K562 (cell line): ENCODE results near the gene TM7SF2. TPM values are rescaled to one million over a fixed set of nuclear protein-coding genes. Genes with fewer than 3 reads are reported as not detected.
A peak's percentile ranks its signal among the peaks of the same experiment; 100 is the strongest.

Source experiments
- CCAR2 ChIP-seq: fragments of 200-400 bp; formaldehyde crosslinking; IDR thresholded peaks from 2 replicates; pipeline ENCODE4 v1.6.1; 2017; ENCODE audit warnings: mild to moderate bottlenecking, low read depth, low read length
- CGGBP1 ChIP-seq: fragments of 250-450 bp; sonication (Bioruptor Pico); IDR thresholded peaks from 2 replicates; pipeline ENCODE4 v1.9.0; 2021; ENCODE audit warnings: mild to moderate bottlenecking
- DIDO1 ChIP-seq: fragments of 450-650 bp; IDR thresholded peaks from 2 replicates; pipeline ENCODE4 v1.6.1; 2016; ENCODE audit warnings: low read depth, missing biosample characterization, missing genetic modification characterization
- DMBX1 ChIP-seq: fragments of 250-450 bp; sonication (Bioruptor Pico); IDR thresholded peaks from 2 replicates; pipeline ENCODE4 v1.8.0; 2022; ENCODE audit warnings: inconsistent platforms, mild to moderate bottlenecking, moderate library complexity, borderline replicate concordance
- ETS1 ChIP-seq: conservative IDR thresholded peaks from 2 replicates; pipeline ENCODE4 v1.6.1; 2011; ENCODE audit warnings: low read depth, mild to moderate bottlenecking, low read length; ENCODE audit not compliant: control insufficient read depth
- GABPB1 ChIP-seq: sonication (generic); formaldehyde crosslinking; IDR thresholded peaks from 2 replicates; pipeline ENCODE4 v1.8.0; 2022; ENCODE audit warnings: mild to moderate bottlenecking, missing genetic modification reagents
- GTF2A2 ChIP-seq: IDR thresholded peaks from 2 replicates; pipeline ENCODE4 v1.6.1; 2016; ENCODE audit warnings: mild to moderate bottlenecking, missing genetic modification characterization, missing compliant biosample characterization
- HDAC6 ChIP-seq: IDR thresholded peaks from 2 replicates; pipeline ENCODE4 v1.6.1; 2012; ENCODE audit warnings: low read depth, mild to moderate bottlenecking, control low read depth, inconsistent platforms, low read length, moderate library complexity
- MITF ChIP-seq: IDR thresholded peaks from 2 replicates; pipeline ENCODE4 v1.6.1; 2014; ENCODE audit warnings: antibody characterized with exemption
- PCBP1 ChIP-seq: fragments of 200-400 bp; formaldehyde crosslinking; IDR thresholded peaks from 2 replicates; pipeline ENCODE4 v1.6.1; 2018; ENCODE audit warnings: mild to moderate bottlenecking, low read depth, low read length; ENCODE audit not compliant: poor library complexity, severe bottlenecking
- RFX7 ChIP-seq: fragments of 250-450 bp; sonication (Bioruptor Pico); IDR thresholded peaks from 2 replicates; pipeline ENCODE4 v1.5.1; 2021; ENCODE audit warnings: mild to moderate bottlenecking
- TRIM28 ChIP-seq: fragments of 450-650 bp; IDR thresholded peaks from 2 replicates; pipeline ENCODE4 v1.6.1; 2017
- ZBTB26 ChIP-seq: fragments of 450-650 bp; formaldehyde crosslinking; IDR thresholded peaks from 2 replicates; pipeline ENCODE4 v1.4.0; 2022; ENCODE audit warnings: missing genetic modification characterization
- ZBTB7A ChIP-seq: IDR thresholded peaks from 2 replicates; pipeline ENCODE4 v1.6.1; 2011; ENCODE audit warnings: low read depth, mild to moderate bottlenecking, low read length, moderate library complexity, borderline replicate concordance; ENCODE audit not compliant: control insufficient read depth
- ZNF384 ChIP-seq: IDR thresholded peaks from 2 replicates; pipeline ENCODE4 v1.6.1; 2012; ENCODE audit warnings: low read depth, low read length, improper control_type of control experiment
- ZNF511 ChIP-seq: sonication (generic); formaldehyde crosslinking; IDR thresholded peaks from 2 replicates; pipeline ENCODE4 v1.8.0; 2022; ENCODE audit warnings: mild to moderate bottlenecking, missing genetic modification reagents
- ZNF785 ChIP-seq: fragments of 250-450 bp; sonication (Bioruptor Pico); IDR thresholded peaks from 2 replicates; pipeline ENCODE4 v1.4.0; 2020; ENCODE audit warnings: mild to moderate bottlenecking
- polyA plus RNA-seq, 8 experiments: library from polyadenylated mRNA; depleted of rRNA in 4 of 8; stranded (reverse) in 5 of 8; unstranded in 3 of 8; fragments of >200 nt; fragmentation: Nextera tagmentation in 2 of 8; fragmentation: Illumina TruSeq in 1 of 8; extraction: Ambion mirVana in 2 of 8; extraction: Trizol in 1 of 8; gene quantifications; 2 replicates each; pipeline versions ENCODE4 v1.2.1 to v1.2.3, GENCODE V29; 2011 to 2014; ENCODE audit warnings: inconsistent platforms in 1 of 8, missing spikeins in 1 of 8
- total RNA-seq, 7 experiments: library from RNA; depleted of rRNA in 6 of 7; stranded (reverse); fragments of >200 nt in 6 of 7; fragmentation: Illumina TruSeq in 2 of 7; extraction: Trizol in 2 of 7; gene quantifications; 2 replicates each; pipeline versions ENCODE4 v1.2.1 to v1.2.3, GENCODE V29; 2011 to 2021; ENCODE audit warnings: low replicate concordance in 1 of 7
- TF ChIP-seq, protein P1 (sequence below), 2 experiments: fragments of 450-650 bp; IDR thresholded peaks; 2 replicates each; pipeline ENCODE4 v1.6.1; 2018; ENCODE audit warnings: mild to moderate bottlenecking in 2 of 2, low read depth in 1 of 2; ENCODE audit not compliant: partially characterized antibody in 2 of 2

Gene TM7SF2
- total and polyA plus RNA-seq, 9 of the 15 experiments (the other 6 are each of a cell fraction or from before 2014, with no cell fraction given), result 1.2 to 22.0 (median 14.3) TPM

DNA sequence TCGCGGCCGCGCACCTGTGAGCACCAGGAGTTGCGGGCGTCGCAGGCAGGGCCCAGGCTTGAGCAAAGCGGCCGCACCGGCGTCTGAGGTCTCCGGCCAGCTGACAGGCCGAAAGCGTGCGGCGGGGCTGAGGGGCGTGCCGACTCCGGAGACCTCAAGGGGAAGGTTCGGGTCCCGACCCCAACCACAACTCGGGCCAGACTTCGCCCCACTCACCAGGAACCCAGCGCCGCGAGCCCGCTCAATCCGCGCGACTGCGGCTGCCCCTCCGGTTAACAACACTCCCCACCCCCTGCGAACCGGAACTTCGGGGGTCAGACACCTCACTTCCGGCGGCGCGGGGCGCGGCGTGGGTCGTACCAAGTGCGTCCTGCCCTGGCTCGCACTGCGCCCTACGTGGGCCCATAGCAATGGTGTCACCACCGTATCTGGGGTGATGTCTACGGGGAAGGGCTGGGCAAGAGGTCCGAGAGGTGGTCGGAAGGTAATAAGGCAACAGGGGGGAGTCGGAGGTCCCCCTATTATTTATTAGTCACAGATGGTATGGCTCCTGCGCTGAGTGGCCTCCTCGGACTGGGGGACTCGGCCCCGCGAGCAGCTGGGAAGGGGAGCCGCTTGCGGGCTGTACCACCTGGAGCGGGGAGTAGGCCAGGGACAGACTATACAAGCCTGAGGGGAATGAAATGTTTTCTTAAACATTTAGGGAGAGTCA is 22.7 kb downstream of the TM7SF2 start, which contains the start of gene SYVN1 (continued):
- no peak for TF ChIP-seq MITF
- TF ChIP-seq ZBTB26 (CRISPR knock-in tag), result no peak
- TF ChIP-seq, protein P1, sequence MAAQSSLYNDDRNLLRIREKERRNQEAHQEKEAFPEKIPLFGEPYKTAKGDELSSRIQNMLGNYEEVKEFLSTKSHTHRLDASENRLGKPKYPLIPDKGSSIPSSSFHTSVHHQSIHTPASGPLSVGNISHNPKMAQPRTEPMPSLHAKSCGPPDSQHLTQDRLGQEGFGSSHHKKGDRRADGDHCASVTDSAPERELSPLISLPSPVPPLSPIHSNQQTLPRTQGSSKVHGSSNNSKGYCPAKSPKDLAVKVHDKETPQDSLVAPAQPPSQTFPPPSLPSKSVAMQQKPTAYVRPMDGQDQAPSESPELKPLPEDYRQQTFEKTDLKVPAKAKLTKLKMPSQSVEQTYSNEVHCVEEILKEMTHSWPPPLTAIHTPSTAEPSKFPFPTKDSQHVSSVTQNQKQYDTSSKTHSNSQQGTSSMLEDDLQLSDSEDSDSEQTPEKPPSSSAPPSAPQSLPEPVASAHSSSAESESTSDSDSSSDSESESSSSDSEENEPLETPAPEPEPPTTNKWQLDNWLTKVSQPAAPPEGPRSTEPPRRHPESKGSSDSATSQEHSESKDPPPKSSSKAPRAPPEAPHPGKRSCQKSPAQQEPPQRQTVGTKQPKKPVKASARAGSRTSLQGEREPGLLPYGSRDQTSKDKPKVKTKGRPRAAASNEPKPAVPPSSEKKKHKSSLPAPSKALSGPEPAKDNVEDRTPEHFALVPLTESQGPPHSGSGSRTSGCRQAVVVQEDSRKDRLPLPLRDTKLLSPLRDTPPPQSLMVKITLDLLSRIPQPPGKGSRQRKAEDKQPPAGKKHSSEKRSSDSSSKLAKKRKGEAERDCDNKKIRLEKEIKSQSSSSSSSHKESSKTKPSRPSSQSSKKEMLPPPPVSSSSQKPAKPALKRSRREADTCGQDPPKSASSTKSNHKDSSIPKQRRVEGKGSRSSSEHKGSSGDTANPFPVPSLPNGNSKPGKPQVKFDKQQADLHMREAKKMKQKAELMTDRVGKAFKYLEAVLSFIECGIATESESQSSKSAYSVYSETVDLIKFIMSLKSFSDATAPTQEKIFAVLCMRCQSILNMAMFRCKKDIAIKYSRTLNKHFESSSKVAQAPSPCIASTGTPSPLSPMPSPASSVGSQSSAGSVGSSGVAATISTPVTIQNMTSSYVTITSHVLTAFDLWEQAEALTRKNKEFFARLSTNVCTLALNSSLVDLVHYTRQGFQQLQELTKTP (IDR thresholded peaks at IDR 0.05; ENCODE audit: low read depth in 1 of 2, partially characterized antibody in 2 of 2), result peak; percentile 30 to 52
- no peak for TF ChIP-seq ZNF785 (CRISPR knock-in tag)
- TF ChIP-seq PCBP1, result peak; percentile 94
- peak; percentile 69; the same call in 1 of the 2 replicates for TF ChIP-seq ETS1
- no peak for TF ChIP-seq CCAR2
- TF ChIP-seq CGGBP1, result no peak; the same call in 1 of the 2 replicates
- no peak for TF ChIP-seq GTF2A2 (tag)
- TF ChIP-seq DIDO1 (tag), result peak; percentile 61; the same call in 1 of the 2 replicates
- peak; percentile 51; the same call in 1 of the 2 replicates for TF ChIP-seq TRIM28
- peak; percentile 47; the same call in 1 of the 2 replicates for TF ChIP-seq ZNF511 (CRISPR knock-in tag)
- no peak for TF ChIP-seq RFX7 (CRISPR knock-in tag)
- peak; percentile 96 for TF ChIP-seq GABPB1 (CRISPR knock-in tag)
- TF ChIP-seq ZBTB7A, result no peak
- no peak for TF ChIP-seq HDAC6
- no peak for TF ChIP-seq ZNF384
- TF ChIP-seq DMBX1, result 0 out of 2 replicates have a peak, but pooled peaks have one; percentile 44
